D721Med (cell line): Measurements from ENCODE around the gene ASCL3.
"Not testable (repeated sequence)": the region's sequence is repeated elsewhere in the genome, so short reads cannot be mapped to it uniquely, and the experiment has no call there.

Source experiments
- DNase-seq: peaks from one replicate; pipeline ENCODE4 v3.0.0; 2011; ENCODE audit warnings: low spot score; ENCODE audit not compliant: insufficient read length
- FAIRE-seq: peaks from 2 replicates; lab custom pipeline; 2011; peaks lifted over from hg19 to GRCh38; lab: Jason Lieb, UNC
- CTCF ChIP-seq: IDR thresholded peaks from 2 replicates; pipeline ENCODE4 v1.5.1; 2012; ENCODE audit warnings: mild to moderate bottlenecking, control low read depth; ENCODE audit not compliant: insufficient read depth; ENCODE audit errors: missing control alignments

ASCL3 gene

GRCh38 chr11:8910649-8911026 is 32.2 kb downstream of the ASCL3 start:
- DNase-seq: no peak
- no peak for FAIRE-seq
- TF ChIP-seq CTCF: no peak

- DNase-seq (no peak), FAIRE-seq (no peak)
- no peak for TF ChIP-seq CTCF
Observed at GRCh38 chr11:8908099-8908498, 34.7 kb downstream of the ASCL3 start.

- FAIRE-seq (no peak), DNase-seq (no peak)
- TF ChIP-seq CTCF: no peak
Observed at GRCh38 chr11:8907116-8907515, 35.7 kb downstream of the ASCL3 start.

GRCh38 chr11:8905528-8906165 is 37.2 kb downstream of the ASCL3 start:
- DNase-seq: no peak
- no peak for TF ChIP-seq CTCF
- no peak for FAIRE-seq

- DNase-seq (no peak), FAIRE-seq (peak; percentile 6)
- TF ChIP-seq CTCF: no peak
Observed at GRCh38 chr11:8899119-8899753, 43.6 kb downstream of the ASCL3 start.

- FAIRE-seq, DNase-seq: not testable (repeated sequence)
Observed at GRCh38 chr11:8891185-8891584, 51.6 kb downstream of the ASCL3 start.
